Stimulated activated CD4-positive, alpha-beta T cell treated with anti-CD3 and anti-CD28 coated beads, Interleukin-15, amount 100 ng/mL, for 1 hour (primary cell): Measurements from ENCODE around the gene STARD13.

Experiments used
- DNase-seq, 2 donors: peaks; one replicate each; pipeline ENCODE4 v3.0.0-alpha.2; 2020; ENCODE audit warnings: low read depth in 1 of 2, low spot score in 1 of 2

Gene STARD13

DNA sequence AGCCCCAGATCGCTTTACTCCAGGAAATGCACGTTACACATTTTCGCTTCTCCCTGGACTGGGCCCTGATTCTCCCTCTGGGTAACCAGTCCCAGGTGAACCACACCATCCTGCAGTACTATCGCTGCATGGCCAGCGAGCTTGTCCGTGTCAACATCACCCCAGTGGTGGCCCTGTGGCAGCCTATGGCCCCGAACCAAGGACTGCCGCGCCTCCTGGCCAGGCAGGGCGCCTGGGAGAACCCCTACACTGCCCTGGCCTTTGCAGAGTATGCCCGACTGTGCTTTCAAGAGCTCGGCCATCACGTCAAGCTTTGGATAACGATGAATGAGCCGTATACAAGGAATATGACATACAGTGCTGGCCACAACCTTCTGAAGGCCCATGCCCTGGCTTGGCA, 224.7 kb downstream of the STARD13 start:
- no peak for DNase-seq

DNA sequence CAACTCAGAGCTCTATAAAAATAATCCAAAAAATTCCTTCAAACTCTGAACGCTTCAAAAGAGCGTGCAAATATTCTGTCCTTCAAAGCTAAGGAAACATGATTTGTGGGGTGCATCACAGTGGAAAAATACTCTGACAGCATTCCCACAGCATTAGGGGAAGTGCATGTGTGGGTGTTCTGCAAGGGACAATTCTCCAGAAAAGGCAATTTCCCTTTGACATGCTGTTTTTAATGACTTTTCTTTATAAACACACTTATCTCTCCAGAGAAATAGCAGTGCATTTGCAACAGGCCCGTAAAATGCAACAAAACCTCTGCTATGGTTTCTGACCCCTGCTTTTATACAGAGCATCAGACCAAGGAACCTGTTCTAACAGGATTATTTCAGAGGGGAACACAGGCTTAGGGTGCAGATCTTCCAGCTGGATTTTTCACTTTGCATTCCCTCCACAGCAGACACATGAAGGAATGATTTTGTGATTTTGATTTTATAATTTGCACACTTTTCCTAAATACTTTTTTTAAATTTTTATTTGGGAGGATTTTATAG, 226.7 kb downstream of the STARD13 start:
- no peak for DNase-seq

DNA sequence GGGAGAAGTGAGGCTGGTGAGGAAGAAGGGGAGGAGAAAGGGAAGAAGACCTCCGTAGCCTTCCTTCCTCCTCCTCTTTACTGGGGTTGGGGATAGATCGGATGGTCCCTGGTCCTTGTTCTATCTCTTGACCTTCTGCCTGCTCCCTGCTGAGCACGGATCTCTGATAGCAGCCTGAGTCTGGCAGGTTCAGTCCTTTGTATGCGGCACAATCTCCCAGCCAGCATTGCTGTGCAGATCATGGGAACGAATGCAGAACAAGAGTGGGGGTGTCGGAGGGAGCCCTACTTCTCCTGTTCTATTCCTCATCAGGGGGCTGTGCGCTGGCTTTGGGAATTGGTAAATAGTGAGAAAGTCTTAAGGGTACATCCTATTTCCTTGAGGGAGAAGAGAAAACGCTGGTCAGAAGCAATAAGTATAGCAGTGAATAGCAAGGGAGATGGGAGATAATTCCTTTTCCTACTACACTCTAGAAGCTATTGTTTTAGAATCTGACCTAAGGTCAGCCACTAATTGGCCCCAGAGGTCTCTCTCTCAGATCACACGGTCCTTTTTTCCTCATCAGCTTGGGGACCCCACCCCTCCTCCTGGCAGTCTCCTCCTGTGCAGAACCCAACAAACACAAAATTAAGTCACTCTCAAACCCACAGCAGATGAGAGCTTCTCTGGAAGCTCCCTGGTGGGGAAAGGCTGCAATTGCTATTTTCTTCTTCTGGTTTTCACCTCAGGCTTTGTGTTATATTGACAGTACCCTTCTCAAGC, 228.4 kb downstream of the STARD13 start:
- no peak for DNase-seq

DNA sequence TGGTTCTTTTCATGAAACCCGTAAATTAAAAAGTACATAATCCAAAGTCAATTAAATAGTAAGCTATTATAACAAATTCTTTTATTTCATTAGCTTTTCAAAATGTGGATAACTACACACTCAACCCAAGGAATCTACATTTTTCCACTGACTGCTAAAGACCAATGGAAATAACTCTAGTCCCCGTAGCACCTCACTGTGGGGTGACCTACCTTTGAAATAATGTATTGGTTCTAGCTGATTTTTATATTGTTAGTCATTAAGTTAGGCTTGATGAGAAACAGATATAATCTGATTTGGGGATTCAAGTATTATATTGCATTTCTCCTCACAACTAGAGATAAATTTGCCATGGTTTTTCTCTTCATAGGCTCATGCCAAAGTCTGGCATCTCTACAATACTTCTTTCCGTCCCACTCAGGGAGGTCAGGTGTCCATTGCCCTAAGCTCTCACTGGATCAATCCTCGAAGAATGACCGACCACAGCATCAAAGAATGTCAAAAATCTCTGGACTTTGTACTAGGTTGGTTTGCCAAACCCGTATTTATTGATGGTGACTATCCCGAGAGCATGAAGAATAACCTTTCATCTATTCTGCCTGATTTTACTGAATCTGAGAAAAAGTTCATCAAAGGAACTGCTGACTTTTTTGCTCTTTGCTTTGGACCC, 232.0 kb downstream of the STARD13 start:
- DNase-seq: no peak
